Measurements from ENCODE around the gene CYP19A1. TPM values are rescaled to one million over a fixed set of nuclear protein-coding genes. Genes with fewer than 3 reads are reported as not detected.

CYP19A1 gene
- total RNA-seq, 2 experiments from 2014 or later: not detected

GRCh38 chr15:51205050-51205975 is 133.1 kb downstream of the CYP19A1 start:
- Mint-ChIP-seq H3K27ac (no peak overlapping the region), H3K4me1 (ENCODE audit: low read depth) (no peaks in the 10 kb centered on the region), H3K4me3 (no peak overlapping the region), H3K9me3 (ENCODE audit: insufficient read depth) (no peaks in the 10 kb centered on the region), H3K27me3 (ENCODE audit: low read depth) (peaks cover 11% of the 10 kb centered on the region), H3K36me3 (ENCODE audit: low read depth) (no peaks in the 10 kb centered on the region)
- DNase-seq (no peak), ATAC-seq (no peak)
- ChIA-PET CTCF (interaction anchor here (1.6 kb wide), 1 partner anchor 12 kb away, joined by 14 read pairs; no protein-coding TSS in a partner anchor), POLR2A (no interaction called here)

- H3K4me1 Mint-ChIP-seq (ENCODE audit: low read depth): no peaks in the 10 kb centered on the region
- ChIA-PET POLR2A (no interaction called here), CTCF (interaction anchor here (1.0 to 3.0 kb wide), 3 partner anchors 11 to 42 kb away, joined by 3 to 11 read pairs (median 3); no protein-coding TSS in a partner anchor)
- no peak overlapping the region for H3K27ac Mint-ChIP-seq
- no peaks in the 10 kb centered on the region for H3K36me3 Mint-ChIP-seq (ENCODE audit: low read depth)
- H3K4me3 Mint-ChIP-seq: no peak overlapping the region
- no peak for DNase-seq
- no peaks in the 10 kb centered on the region for H3K9me3 Mint-ChIP-seq (ENCODE audit: insufficient read depth)
- H3K27me3 Mint-ChIP-seq (ENCODE audit: low read depth): peaks cover 11% of the 10 kb centered on the region
- ATAC-seq: no peak
These were observed 134.6 kb downstream of the CYP19A1 start for GRCh38 chr15:51203797-51204196.

GRCh38 chr15:51202783-51203182 is 135.6 kb downstream of the CYP19A1 start:
- no peaks in the 10 kb centered on the region for H3K36me3 Mint-ChIP-seq (ENCODE audit: low read depth)
- H3K27ac Mint-ChIP-seq: no peak overlapping the region
- CTCF ChIA-PET: interaction anchor here (1.5 to 3.0 kb wide), 2 partner anchors 10 to 40 kb away, joined by 3 to 11 read pairs; no protein-coding TSS in a partner anchor
- H3K9me3 Mint-ChIP-seq (ENCODE audit: insufficient read depth): no peaks in the 10 kb centered on the region
- POLR2A ChIA-PET: no interaction called here
- ATAC-seq (no peak), DNase-seq (no peak)
- H3K4me1 Mint-ChIP-seq (ENCODE audit: low read depth): no peaks in the 10 kb centered on the region
- peaks cover 14% of the 10 kb centered on the region for H3K27me3 Mint-ChIP-seq (ENCODE audit: low read depth)
- H3K4me3 Mint-ChIP-seq: no peak overlapping the region

GRCh38 chr15:51201581-51201980 is 136.8 kb downstream of the CYP19A1 start:
- H3K4me3 Mint-ChIP-seq: no peak overlapping the region
- DNase-seq (no peak), ATAC-seq (no peak)
- H3K27ac Mint-ChIP-seq: no peak overlapping the region
- ChIA-PET POLR2A (no interaction called here), CTCF (interaction anchor here (0.6 to 3.0 kb wide), 2 partner anchors 9 to 1409 kb away, joined by 3 to 11 read pairs; no protein-coding TSS in a partner anchor)
- H3K4me1 Mint-ChIP-seq (ENCODE audit: low read depth): no peaks in the 10 kb centered on the region
- no peaks in the 10 kb centered on the region for H3K36me3 Mint-ChIP-seq (ENCODE audit: low read depth)
- H3K27me3 Mint-ChIP-seq (ENCODE audit: low read depth): peaks cover 13% of the 10 kb centered on the region
- H3K9me3 Mint-ChIP-seq (ENCODE audit: insufficient read depth): no peaks in the 10 kb centered on the region

- no peak for ATAC-seq
- no peak for DNase-seq
- Mint-ChIP-seq H3K4me1 (ENCODE audit: low read depth) (no peaks in the 10 kb centered on the region), H3K27ac (no peak overlapping the region), H3K27me3 (ENCODE audit: low read depth) (peaks cover 14% of the 10 kb centered on the region), H3K36me3 (ENCODE audit: low read depth) (no peaks in the 10 kb centered on the region), H3K4me3 (no peak overlapping the region), H3K9me3 (ENCODE audit: insufficient read depth) (no peaks in the 10 kb centered on the region)
- ChIA-PET POLR2A (no interaction called here), CTCF (no interaction called here)
These were observed 137.6 kb downstream of the CYP19A1 start for GRCh38 chr15:51200792-51201191.

GRCh38 chr15:51199541-51199940 is 138.9 kb downstream of the CYP19A1 start:
- H3K27me3 Mint-ChIP-seq (ENCODE audit: low read depth): peaks cover 16% of the 10 kb centered on the region
- no peak overlapping the region for H3K27ac Mint-ChIP-seq
- H3K9me3 Mint-ChIP-seq (ENCODE audit: insufficient read depth): no peaks in the 10 kb centered on the region
- ChIA-PET POLR2A (no interaction called here), CTCF (interaction anchor here (1.2 to 3.6 kb wide), 2 partner anchors 37 to 300 kb away, joined by 3 to 17 read pairs; no protein-coding TSS in a partner anchor)
- no peak for ATAC-seq
- DNase-seq: no peak
- H3K4me1 Mint-ChIP-seq (ENCODE audit: low read depth): no peaks in the 10 kb centered on the region
- H3K36me3 Mint-ChIP-seq (ENCODE audit: low read depth): no peaks in the 10 kb centered on the region
- H3K4me3 Mint-ChIP-seq: no peak overlapping the region

- no peaks in the 10 kb centered on the region for H3K4me1 Mint-ChIP-seq (ENCODE audit: low read depth)
- H3K27ac Mint-ChIP-seq: no peak overlapping the region
- H3K9me3 Mint-ChIP-seq (ENCODE audit: insufficient read depth): no peaks in the 10 kb centered on the region
- ATAC-seq (no peak), DNase-seq (no peak)
- H3K36me3 Mint-ChIP-seq (ENCODE audit: low read depth): no peaks in the 10 kb centered on the region
- peaks cover 18% of the 10 kb centered on the region for H3K27me3 Mint-ChIP-seq (ENCODE audit: low read depth)
- no peak overlapping the region for H3K4me3 Mint-ChIP-seq
- ChIA-PET CTCF (interaction anchor here (1.2 to 3.6 kb wide), 2 partner anchors 36 to 300 kb away, joined by 3 to 17 read pairs; no protein-coding TSS in a partner anchor), POLR2A (no interaction called here)
These were observed 139.6 kb downstream of the CYP19A1 start for GRCh38 chr15:51198701-51199232.

GRCh38 chr15:51195459-51195858 is 142.9 kb downstream of the CYP19A1 start:
- H3K27ac Mint-ChIP-seq: no peak overlapping the region
- peaks cover 24% of the 10 kb centered on the region for H3K27me3 Mint-ChIP-seq (ENCODE audit: low read depth)
- H3K36me3 Mint-ChIP-seq (ENCODE audit: low read depth): no peaks in the 10 kb centered on the region
- H3K4me1 Mint-ChIP-seq (ENCODE audit: low read depth): no peaks in the 10 kb centered on the region
- no peak for DNase-seq
- H3K9me3 Mint-ChIP-seq (ENCODE audit: insufficient read depth): no peaks in the 10 kb centered on the region
- ChIA-PET CTCF (interaction anchor here (0.9 kb wide), 1 partner anchor 32 kb away, joined by 3 read pairs; no protein-coding TSS in a partner anchor), POLR2A (no interaction called here)
- no peak overlapping the region for H3K4me3 Mint-ChIP-seq
- no peak for ATAC-seq

- CTCF ChIA-PET: interaction anchor here (1.3 to 3.5 kb wide), 8 partner anchors 9 to 189 kb away, joined by 3 to 75 read pairs (median 11); no protein-coding TSS in a partner anchor
- ATAC-seq (no peak), DNase-seq (no peak)
- Mint-ChIP-seq H3K9me3 (ENCODE audit: insufficient read depth) (no peaks in the 10 kb centered on the region), H3K27ac (no peak overlapping the region), H3K4me3 (no peak overlapping the region), H3K27me3 (ENCODE audit: low read depth) (peaks cover 22% of the 10 kb centered on the region), H3K36me3 (ENCODE audit: low read depth) (no peaks in the 10 kb centered on the region), H3K4me1 (ENCODE audit: low read depth) (no peaks in the 10 kb centered on the region)
- POLR2A ChIA-PET: no interaction called here
These were observed 144.4 kb downstream of the CYP19A1 start for GRCh38 chr15:51193979-51194378.

GRCh38 chr15:51193526-51193925 is 144.9 kb downstream of the CYP19A1 start:
- ChIA-PET CTCF (interaction anchor here (1.2 to 3.5 kb wide), 13 partner anchors 10 to 284 kb away, joined by 3 to 75 read pairs (median 5); partner anchors contain the start of gene AP4E1), POLR2A (no interaction called here)
- Mint-ChIP-seq H3K27me3 (ENCODE audit: low read depth) (peaks cover 22% of the 10 kb centered on the region), H3K9me3 (ENCODE audit: insufficient read depth) (no peaks in the 10 kb centered on the region), H3K36me3 (ENCODE audit: low read depth) (no peaks in the 10 kb centered on the region), H3K27ac (no peak overlapping the region), H3K4me1 (ENCODE audit: low read depth) (no peaks in the 10 kb centered on the region), H3K4me3 (no peak overlapping the region)
- DNase-seq: no peak
- no peak for ATAC-seq

- peak; percentile 74 for ATAC-seq
- CTCF ChIA-PET: interaction anchor here (0.6 to 3.5 kb wide), 17 partner anchors 10 to 1768 kb away, joined by 3 to 75 read pairs (median 4); partner anchors contain the start of gene AP4E1
- DNase-seq: peak; percentile 85
- no peak overlapping the region for H3K4me3 Mint-ChIP-seq
- H3K4me1 Mint-ChIP-seq (ENCODE audit: low read depth): no peaks in the 10 kb centered on the region
- POLR2A ChIA-PET: no interaction called here
- peaks cover 22% of the 10 kb centered on the region for H3K27me3 Mint-ChIP-seq (ENCODE audit: low read depth)
- no peak overlapping the region for H3K27ac Mint-ChIP-seq
- H3K9me3 Mint-ChIP-seq (ENCODE audit: insufficient read depth): no peaks in the 10 kb centered on the region
- no peaks in the 10 kb centered on the region for H3K36me3 Mint-ChIP-seq (ENCODE audit: low read depth)
These were observed 145.7 kb downstream of the CYP19A1 start for GRCh38 chr15:51192521-51193280.
